HEK293T (cell line): ENCODE measurements around the gene PLEK2.

ENCODE experiments used
- ELF4 ChIP-seq: fragments of 450-650 bp; IDR thresholded peaks from 2 replicates; pipeline ENCODE4 v1.6.1; 2017; ENCODE audit warnings: antibody characterized with exemption
- HDGF ChIP-seq: fragments of 450-650 bp; IDR thresholded peaks from 2 replicates; pipeline ENCODE4 v1.6.1; 2017; ENCODE audit warnings: antibody characterized with exemption, borderline replicate concordance
- L3MBTL2 ChIP-seq: fragments of 450-650 bp; conservative IDR thresholded peaks from 2 replicates; pipeline ENCODE4 v1.6.1; 2016; ENCODE audit warnings: mild to moderate bottlenecking
- TARDBP ChIP-seq: fragments of 450-650 bp; IDR thresholded peaks from 2 replicates; pipeline ENCODE4 v1.6.1; 2016

- no peak for TF ChIP-seq HDGF
- TF ChIP-seq L3MBTL2, result no peak
- TF ChIP-seq TARDBP, result no peak
- no peak for TF ChIP-seq ELF4
Observed at GRCh38 chr14:67391268-67391667, 20.7 kb downstream of the PLEK2 start.
